ENCODE data around the gene RNASEH2A. TPM values are rescaled to one million over a fixed set of nuclear protein-coding genes. Genes with fewer than 3 reads are reported as not detected.

RNASEH2A gene
- total RNA-seq, 2 donors from 2014 or later: 8.8 to 44.8 TPM

GRCh38 chr19:12783291-12783848, 23.0 kb upstream of the RNASEH2A start:
- no peaks in the 10 kb centered on the region for H3K36me3 ChIP-seq
- peaks cover 32% of the 10 kb centered on the region for H3K4me1 ChIP-seq
- intact Hi-C loops (cut with DNase I): no loop called here
- no peaks in the 10 kb centered on the region for H3K9me3 ChIP-seq
- no peaks in the 10 kb centered on the region for H3K27me3 ChIP-seq
- H3K27ac ChIP-seq: peak overlapping the region; percentile 100
- TF ChIP-seq CTCF (IDR thresholded peaks at IDR 0.05): no peak
- H3K4me3 ChIP-seq: peak overlapping the region; percentile 42
- no peak for DNase-seq
- peak overlapping the region; percentile 41 to 65 for H3K9ac ChIP-seq (ENCODE audit: low read depth in 2 of 2, low read length in 2 of 2)

GRCh38 chr19:12783849-12784393, 22.5 kb upstream of the RNASEH2A start:
- no peak for TF ChIP-seq CTCF (IDR thresholded peaks at IDR 0.05)

GRCh38 chr19:12784394-12784870, 22.0 kb upstream of the RNASEH2A start:
- Histone ChIP-seq H3K4me3 (no peak overlapping the region), H3K27ac (peak overlapping the region; percentile 100), H3K27me3 (no peaks in the 10 kb centered on the region), H3K4me1 (peaks cover 35% of the 10 kb centered on the region), H3K9me3 (no peaks in the 10 kb centered on the region), H3K9ac (ENCODE audit: low read depth in 2 of 2, low read length in 2 of 2) (peak overlapping the region in 1 of 2 donors; percentile 41), H3K36me3 (no peaks in the 10 kb centered on the region)
- intact Hi-C loops (cut with DNase I): no loop called here
- no peak for TF ChIP-seq CTCF (IDR thresholded peaks at IDR 0.05)
- DNase-seq: no peak

More at GRCh38 chr19:12783849-12784393, 22.5 kb upstream of the RNASEH2A start:
- Histone ChIP-seq H3K27ac (peak overlapping the region; percentile 100), H3K36me3 (no peaks in the 10 kb centered on the region), H3K9me3 (no peaks in the 10 kb centered on the region), H3K4me3 (no peak overlapping the region), H3K4me1 (peaks cover 35% of the 10 kb centered on the region), H3K27me3 (no peaks in the 10 kb centered on the region), H3K9ac (ENCODE audit: low read depth in 2 of 2, low read length in 2 of 2) (peak overlapping the region; percentile 41 to 52)
- peak; percentile 71 for DNase-seq
- intact Hi-C loops (cut with DNase I): no loop called here

GRCh38 chr19:12784871-12785430, 21.4 kb upstream of the RNASEH2A start:
- H3K36me3 ChIP-seq: no peaks in the 10 kb centered on the region
- no peaks in the 10 kb centered on the region for H3K27me3 ChIP-seq
- peaks cover 35% of the 10 kb centered on the region for H3K4me1 ChIP-seq
- no peak for DNase-seq
- no peak overlapping the region for H3K4me3 ChIP-seq
- peak overlapping the region; percentile 100 for H3K27ac ChIP-seq
- no peaks in the 10 kb centered on the region for H3K9me3 ChIP-seq
- peak overlapping the region in 1 of 2 donors; percentile 41 for H3K9ac ChIP-seq (ENCODE audit: low read depth in 2 of 2, low read length in 2 of 2)
- intact Hi-C loops (cut with DNase I): no loop called here
- no peak for TF ChIP-seq CTCF (IDR thresholded peaks at IDR 0.05)

- Histone ChIP-seq H3K27me3 (no peaks in the 10 kb centered on the region), H3K27ac (peak overlapping the region; percentile 100), H3K4me1 (peaks cover 35% of the 10 kb centered on the region), H3K36me3 (no peaks in the 10 kb centered on the region), H3K9ac (ENCODE audit: low read depth in 2 of 2, low read length in 2 of 2) (peak overlapping the region; percentile 41 to 58), H3K4me3 (no peak overlapping the region), H3K9me3 (no peaks in the 10 kb centered on the region)
- intact Hi-C loops (cut with DNase I): no loop called here
- DNase-seq: peak; percentile 53
- no peak for TF ChIP-seq CTCF (IDR thresholded peaks at IDR 0.05)
Observed at GRCh38 chr19:12785431-12786031, 20.9 kb upstream of the RNASEH2A start.

Data from colonic mucosa (tissue), 4 donors.